Pancreas (tissue), 10 donors: ENCODE data around the gene LATS2. TPM values are rescaled to one million over a fixed set of nuclear protein-coding genes. Genes with fewer than 3 reads are reported as not detected.

ENCODE experiments used
- ATAC-seq, 4 donors: fragments of 200-7000 bp; cut with Tn5 transposase; one replicate each; pipeline versions ENCODE4 v1.8.0 to v1.9.1; 2020; ENCODE audit warnings: mild to moderate bottlenecking in 4 of 4, moderate library complexity in 4 of 4
- DNase-seq, 6 donors: peaks; one replicate each; pipeline ENCODE4 v3.0.0-alpha.2; 2020
- FAIRE-seq: peaks from 2 replicates; lab custom pipeline; 2012; peaks lifted over from hg19 to GRCh38; lab: Jason Lieb, UNC
- H3K27ac ChIP-seq, 4 donors: fragments of 200-600 bp; sonication (generic); 1 replicate in 3 of 4; 2 replicates in 1 of 4; pipeline versions ENCODE4 v1.5.0 to v1.8.0; 2020
- H3K27me3 ChIP-seq, 4 donors: fragments of 200-600 bp; one replicate each; pipeline ENCODE4 v1.8.0; 2021
- H3K36me3 ChIP-seq, 3 donors: fragments of 200-600 bp; sonication (generic) in 1 of 3; one replicate each; pipeline versions ENCODE4 v1.5.0 to v1.8.0; 2020 to 2021
- H3K4me1 ChIP-seq, 3 donors: fragments of 200-600 bp; one replicate each; pipeline ENCODE4 v1.8.0; 2021
- H3K4me3 ChIP-seq, 4 donors: fragments of 200-600 bp; sonication (generic) in 2 of 4; one replicate each; pipeline versions ENCODE4 v1.5.0 to v1.8.0; 2020 to 2021
- H3K9me3 ChIP-seq, 4 donors: fragments of 200-600 bp; one replicate each; pipeline ENCODE4 v1.8.0; 2021
- CTCF ChIP-seq, 4 donors: fragments of 200-600 bp; sonication (generic) in 3 of 4; IDR thresholded peaks; one replicate each; pipeline versions ENCODE4 v1.5.0 to v1.8.0; 2021; ENCODE audit warnings: antibody characterized with exemption in 4 of 4
- WGBS, 2 donors: extraction: QIAGEN DNeasy Blood & Tissue Kit; methylation state at CpG; one replicate each; pipeline ENCODE4 v1.1.7; 2013; 5-methylcytosine and 5-hydroxymethylcytosine counted together
- intact Hi-C, 3 donors: fragments of 100-400 bp; cut with DNase I; formaldehyde crosslinking; loops; one replicate each; pipeline versions ENCODE4 v1.11.1 to v1.14.2; 2022
- polyA plus RNA-seq, 2 donors: library from polyadenylated mRNA; stranded (reverse); fragments of 200-250 nt; gene quantifications; one replicate each; pipeline ENCODE4 v1.2.3, GENCODE V29; 2013
- total RNA-seq, 6 donors: library from RNA; stranded (reverse); fragmentation: NEBNext Ultra II Directional in 4 of 6; extraction: Animal tissue kit (Norgen Biotek cat#: 25700) in 4 of 6; gene quantifications; one replicate each; pipeline versions ENCODE4 v1.2.1 to v1.2.4, GENCODE V29; 2021 to 2023
- donor health status: healthy with polysubstance abuse.
- donor health status: DM: no; HTN: no; CAD: no; lungs with moderate emphysema.
- donor health status: DM: no; HTN: no; CAD: no.
- donor health status: control.
- donor health status: control.
- donor health status: Bipolar disorder and iron deficiency.
- donor health status: DM: yes; HTN: yes; CAD: no.
- donor health status: DM: no; HTN: no; CAD: no.
- donor health status: DM: no; HTN: no; CAD: no.
- donor health status: DM: yes; HTN: yes; CAD: no.

Gene LATS2
- total and polyA plus RNA-seq, 8 donors, result 3.8 to 12.5 (median 7.1) TPM

GRCh38 chr13:20984879-20985278 is 76.5 kb downstream of the LATS2 start:
- no peak for TF ChIP-seq CTCF (IDR thresholded peaks at IDR 0.05)
- Histone ChIP-seq H3K27me3 (no peaks in the 10 kb centered on the region), H3K4me3 (no peak overlapping the region), H3K4me1 (no peaks in the 10 kb centered on the region), H3K36me3 (peaks cover 6 to 45% (median 10%) of the 10 kb centered on the region in 3 donors), H3K9me3 (no peaks in the 10 kb centered on the region), H3K27ac (no peak overlapping the region)
- intact Hi-C loops, result no loop called here
- ATAC-seq, result no peak
- 77 to 94% methylated on average over 2 of the region's 2 CpGs for WGBS, 2 donors
- no peak for FAIRE-seq
- DNase-seq, result no peak

GRCh38 chr13:20983386-20983785 is 78.0 kb downstream of the LATS2 start:
- peaks cover 4 to 34% (median 6%) of the 10 kb centered on the region in 3 donors for H3K36me3 ChIP-seq
- no peak for ATAC-seq

GRCh38 chr13:20981370-20982095 is 79.9 kb downstream of the LATS2 start:
- Histone ChIP-seq H3K4me3 (no peak overlapping the region), H3K27me3 (no peaks in the 10 kb centered on the region), H3K9me3 (no peaks in the 10 kb centered on the region), H3K4me1 (no peaks in the 10 kb centered on the region), H3K36me3 (peaks cover 4 to 18% (median 6%) of the 10 kb centered on the region in 3 donors), H3K27ac (no peak overlapping the region)
- FAIRE-seq, result no peak
- no peak for ATAC-seq
- TF ChIP-seq CTCF (IDR thresholded peaks at IDR 0.05), result no peak
- DNase-seq, result no peak
- intact Hi-C loops, result no loop called here
- WGBS, 2 donors, result 92 to 95% methylated on average over 18 of the region's 18 CpGs

More at GRCh38 chr13:20983386-20983785, 78.0 kb downstream of the LATS2 start:
- Histone ChIP-seq H3K4me1 (no peaks in the 10 kb centered on the region), H3K27ac (no peak overlapping the region), H3K27me3 (no peaks in the 10 kb centered on the region), H3K4me3 (no peak overlapping the region), H3K9me3 (no peaks in the 10 kb centered on the region)
- 92 to 96% methylated on average over 11 of the region's 11 CpGs for WGBS, 2 donors
- DNase-seq (no peak), FAIRE-seq (no peak)
- TF ChIP-seq CTCF (IDR thresholded peaks at IDR 0.05), result no peak
- intact Hi-C loops, result no loop called here

DNA sequence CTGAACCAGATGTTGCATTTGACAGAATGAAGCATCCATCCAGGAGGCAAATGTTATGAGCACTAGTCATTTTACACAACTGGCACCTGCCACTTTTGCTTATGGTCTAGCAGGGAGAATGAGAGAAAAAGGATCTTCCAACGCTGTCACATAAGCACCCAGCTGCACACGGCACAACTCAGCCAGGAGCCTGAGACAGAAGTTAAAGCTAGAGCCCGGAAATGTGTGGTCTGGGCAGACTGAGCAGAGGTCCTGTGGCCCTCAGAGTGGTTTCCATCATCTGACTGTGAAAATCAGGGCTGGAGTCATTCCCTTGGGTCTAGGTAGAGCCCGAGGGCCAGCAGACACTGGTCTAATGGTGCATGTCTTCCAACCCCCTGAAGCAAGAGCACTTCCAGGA is 80.5 kb downstream of the LATS2 start:
- TF ChIP-seq CTCF (IDR thresholded peaks at IDR 0.05), result no peak
- intact Hi-C loops, result no loop called here
- 89 to 94% methylated on average over 4 of the region's 4 CpGs for WGBS, 2 donors
- FAIRE-seq (no peak), DNase-seq (no peak), ATAC-seq (no peak)
- H3K9me3 ChIP-seq, result no peaks in the 10 kb centered on the region
- no peaks in the 10 kb centered on the region for H3K4me1 ChIP-seq
- no peaks in the 10 kb centered on the region for H3K27me3 ChIP-seq
- H3K27ac ChIP-seq, result no peak overlapping the region
- no peak overlapping the region for H3K4me3 ChIP-seq
- peaks cover 4 to 18% (median 6%) of the 10 kb centered on the region in 3 donors for H3K36me3 ChIP-seq

- WGBS, 2 donors, result 63 to 68% methylated on average over 5 of the region's 5 CpGs
- DNase-seq (no peak), FAIRE-seq (no peak), ATAC-seq (no peak)
- no peak overlapping the region for H3K4me3 ChIP-seq
- H3K27me3 ChIP-seq, result no peaks in the 10 kb centered on the region
- H3K9me3 ChIP-seq, result no peaks in the 10 kb centered on the region
- H3K4me1 ChIP-seq, result no peaks in the 10 kb centered on the region
- intact Hi-C loops, result no loop called here
- H3K36me3 ChIP-seq, result peaks cover 4 to 18% (median 6%) of the 10 kb centered on the region in 3 donors
- H3K27ac ChIP-seq, result no peak overlapping the region
- no peak for TF ChIP-seq CTCF (IDR thresholded peaks at IDR 0.05)
Observed at GRCh38 chr13:20980430-20980829, 81.0 kb downstream of the LATS2 start.
